CD4-positive, CD25-positive, alpha-beta regulatory T cell (primary cell): Measurements from ENCODE around the gene KRT74. TPM values are rescaled to one million over a fixed set of nuclear protein-coding genes. Genes with fewer than 3 reads are reported as not detected.
A peak's percentile ranks its signal among the peaks of the same experiment; 100 is the strongest.

Experiments used
- ATAC-seq, 2 donors: fragments of 150-1000 bp; cut with Tn5 transposase; one replicate each; pipeline ENCODE4 v1.10.0; 2021; ENCODE audit warnings: low read depth in 2 of 2, moderate number of reproducible peaks in 2 of 2, moderate library complexity in 1 of 2
- DNase-seq, 3 donors: peaks; one replicate each; pipeline versions ENCODE4 v3.0.0 to v3.0.0-alpha.2; 2012 to 2022; ENCODE audit warnings: mixed read lengths in 1 of 3
- H3K27ac ChIP-seq: one replicate; pipeline ENCODE4 v1.7.0; 2013; ENCODE audit warnings: mild to moderate bottlenecking, low read length; ENCODE audit not compliant: insufficient read depth, poor library complexity, severe bottlenecking
- H3K27me3 ChIP-seq: one replicate; pipeline ENCODE4 v1.7.0; 2013; ENCODE audit warnings: low read length; ENCODE audit not compliant: control insufficient read depth, insufficient read depth
- H3K36me3 ChIP-seq: one replicate; pipeline ENCODE4 v1.7.0; 2013; ENCODE audit warnings: mild to moderate bottlenecking, low read length, moderate library complexity; ENCODE audit not compliant: control insufficient read depth, insufficient read depth
- H3K4me1 ChIP-seq: 2 replicates; pipeline ENCODE4 v1.7.0; 2013; ENCODE audit warnings: mild to moderate bottlenecking, low read length; ENCODE audit not compliant: insufficient read depth, control insufficient read depth, poor library complexity, severe bottlenecking
- H3K4me3 ChIP-seq: one replicate; pipeline ENCODE4 v1.7.0; 2013; ENCODE audit warnings: low read depth, mild to moderate bottlenecking, low read length, moderate library complexity
- H3K9me3 ChIP-seq, 2 experiments: 1 replicate in 1 of 2; 2 replicates in 1 of 2; pipeline ENCODE4 v1.7.0; 2013; ENCODE audit warnings: low read length in 2 of 2, mild to moderate bottlenecking in 1 of 2, moderate library complexity in 1 of 2; ENCODE audit not compliant: control insufficient read depth in 2 of 2
- H3K27ac Mint-ChIP-seq, 3 donors: one replicate each; pipeline ENCODE4 v1.8.0; 2020 to 2022; ENCODE audit warnings: mild to moderate bottlenecking in 3 of 3, mixed read lengths in 3 of 3, moderate library complexity in 2 of 3
- H3K27me3 Mint-ChIP-seq: one replicate; pipeline ENCODE4 v1.8.0; 2022; ENCODE audit warnings: mild to moderate bottlenecking, mixed read lengths
- H3K36me3 Mint-ChIP-seq: one replicate; pipeline ENCODE4 v1.8.0; 2020; ENCODE audit warnings: mixed read lengths
- H3K4me1 Mint-ChIP-seq, 4 donors: one replicate each; pipeline ENCODE4 v1.8.0; 2020 to 2022; ENCODE audit warnings: mixed read lengths in 4 of 4, mild to moderate bottlenecking in 1 of 4
- H3K4me3 Mint-ChIP-seq, 4 donors: one replicate each; pipeline ENCODE4 v1.8.0; 2020 to 2022; ENCODE audit warnings: mild to moderate bottlenecking in 4 of 4, mixed read lengths in 4 of 4, moderate library complexity in 3 of 4
- H3K9me3 Mint-ChIP-seq, 7 donors: one replicate each; pipeline ENCODE4 v1.8.0; 2020 to 2022; ENCODE audit warnings: mixed read lengths in 7 of 7, mild to moderate bottlenecking in 3 of 7, moderate library complexity in 2 of 7
- polyA plus RNA-seq, 4 donors: library from polyadenylated mRNA; unstranded; fragments of 300-500 nt; fragmentation: Illumina TruSeq; gene quantifications; one replicate each; pipeline ENCODE4 v1.2.3, GENCODE V29; 2021
- total RNA-seq: library from RNA; stranded (reverse); gene quantifications from one replicate; pipeline ENCODE4 v1.2.3, GENCODE V29; 2022

Gene KRT74
- total and polyA plus RNA-seq, 5 donors from 2014 or later, result not detected

DNA sequence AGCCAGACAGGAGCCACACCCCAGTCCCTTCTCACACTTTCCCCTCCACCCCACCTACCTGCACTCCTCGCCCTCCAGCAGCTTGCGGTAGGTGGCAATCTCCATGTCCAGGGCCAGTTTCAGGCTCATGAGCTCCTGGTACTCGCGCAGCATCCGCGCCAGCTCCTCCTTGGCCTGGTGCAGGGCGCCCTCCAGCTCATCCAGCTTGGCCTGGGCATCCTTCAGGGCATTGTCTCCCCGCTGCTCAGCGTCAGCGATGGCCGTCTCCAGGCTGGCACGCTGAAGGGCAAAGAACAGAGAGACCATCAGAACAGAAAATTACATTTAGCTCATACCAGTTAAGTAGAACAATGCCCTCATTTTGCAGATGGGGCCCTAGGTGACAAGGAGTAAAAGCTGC, 5.5 kb downstream of the KRT74 start:
- no peak for DNase-seq
- peaks cover 7% of the 10 kb centered on the region for H3K27me3 ChIP-seq
- H3K9me3 ChIP-seq, result no peaks in the 10 kb centered on the region
- Mint-ChIP-seq H3K36me3 (no peaks in the 10 kb centered on the region), H3K27ac (peak overlapping the region in 1 of 3 donors; percentile 5), H3K27me3 (peaks cover 25% of the 10 kb centered on the region), H3K4me3 (no peak overlapping the region), H3K4me1 (no peaks in the 10 kb centered on the region), H3K9me3 (peaks cover 0 to 5% (median 0%) of the 10 kb centered on the region in 7 donors)
- no peak overlapping the region for H3K4me3 ChIP-seq
- H3K4me1 ChIP-seq, result no peaks in the 10 kb centered on the region
- no peak for ATAC-seq
- H3K27ac ChIP-seq, result no peak overlapping the region
- no peaks in the 10 kb centered on the region for H3K36me3 ChIP-seq

DNA sequence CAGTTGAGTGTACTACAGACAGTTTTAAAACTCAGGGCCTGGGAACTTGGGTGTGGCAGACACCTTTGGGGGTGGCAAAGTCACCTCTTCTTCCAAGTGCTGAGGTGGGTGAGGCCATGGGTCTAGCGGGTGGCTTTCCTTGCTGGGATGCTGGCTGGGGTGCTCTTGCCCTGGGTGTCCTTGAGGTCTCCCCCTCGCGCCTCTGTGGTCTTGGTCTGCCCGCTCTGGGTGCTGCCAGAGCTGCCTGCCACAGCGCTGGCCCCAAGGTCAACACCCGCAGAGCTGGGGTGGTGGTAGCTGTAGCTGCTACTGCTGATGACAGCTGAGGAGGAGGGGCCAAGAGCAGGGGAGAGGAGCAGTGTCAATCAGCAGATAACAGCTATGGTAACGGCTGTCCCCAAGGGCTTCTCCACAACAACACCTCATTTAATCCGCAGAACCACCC, 6.8 kb downstream of the KRT74 start:
- Histone ChIP-seq H3K27me3 (peaks cover 7% of the 10 kb centered on the region), H3K27ac (no peak overlapping the region), H3K4me3 (no peak overlapping the region), H3K4me1 (no peaks in the 10 kb centered on the region), H3K9me3 (no peaks in the 10 kb centered on the region), H3K36me3 (no peaks in the 10 kb centered on the region)
- no peaks in the 10 kb centered on the region for H3K4me1 Mint-ChIP-seq
- no peak for DNase-seq
- no peak overlapping the region for H3K4me3 Mint-ChIP-seq
- peaks cover 20% of the 10 kb centered on the region for H3K27me3 Mint-ChIP-seq
- H3K36me3 Mint-ChIP-seq, result no peaks in the 10 kb centered on the region
- ATAC-seq, result no peak
- H3K27ac Mint-ChIP-seq, result no peak overlapping the region
- H3K9me3 Mint-ChIP-seq, result peaks cover 0 to 5% (median 0%) of the 10 kb centered on the region in 7 donors

DNA sequence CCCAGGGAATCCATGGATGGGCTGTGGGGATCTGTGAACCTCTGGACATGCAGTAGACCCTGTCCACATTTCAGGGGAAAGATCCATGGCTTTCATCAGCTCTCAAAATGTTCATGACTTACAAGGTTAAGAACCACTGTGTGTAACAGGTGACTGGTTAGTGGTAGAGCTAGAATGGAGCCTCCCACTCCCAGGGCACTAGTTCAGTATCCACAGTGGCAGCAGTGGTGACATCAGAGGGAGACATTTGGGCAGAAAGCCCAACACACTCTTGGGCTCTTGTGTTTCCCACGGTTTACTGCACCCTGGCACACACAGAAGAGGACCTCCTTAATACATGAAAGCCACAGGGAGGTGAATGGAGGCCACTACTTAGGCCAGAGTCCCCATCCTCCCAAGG, 9.1 kb downstream of the KRT74 start:
- H3K4me1 Mint-ChIP-seq, result no peaks in the 10 kb centered on the region
- peaks cover 7% of the 10 kb centered on the region for H3K27me3 ChIP-seq
- H3K36me3 Mint-ChIP-seq, result no peaks in the 10 kb centered on the region
- H3K4me3 ChIP-seq, result no peak overlapping the region
- H3K4me1 ChIP-seq, result no peaks in the 10 kb centered on the region
- peaks cover 0 to 5% (median 0%) of the 10 kb centered on the region in 7 donors for H3K9me3 Mint-ChIP-seq
- DNase-seq, result no peak
- no peak for ATAC-seq
- no peak overlapping the region for H3K4me3 Mint-ChIP-seq
- no peak overlapping the region for H3K27ac ChIP-seq
- no peak overlapping the region for H3K27ac Mint-ChIP-seq
- peaks cover 28% of the 10 kb centered on the region for H3K27me3 Mint-ChIP-seq
- H3K9me3 ChIP-seq, result no peaks in the 10 kb centered on the region
- H3K36me3 ChIP-seq, result no peaks in the 10 kb centered on the region

DNA sequence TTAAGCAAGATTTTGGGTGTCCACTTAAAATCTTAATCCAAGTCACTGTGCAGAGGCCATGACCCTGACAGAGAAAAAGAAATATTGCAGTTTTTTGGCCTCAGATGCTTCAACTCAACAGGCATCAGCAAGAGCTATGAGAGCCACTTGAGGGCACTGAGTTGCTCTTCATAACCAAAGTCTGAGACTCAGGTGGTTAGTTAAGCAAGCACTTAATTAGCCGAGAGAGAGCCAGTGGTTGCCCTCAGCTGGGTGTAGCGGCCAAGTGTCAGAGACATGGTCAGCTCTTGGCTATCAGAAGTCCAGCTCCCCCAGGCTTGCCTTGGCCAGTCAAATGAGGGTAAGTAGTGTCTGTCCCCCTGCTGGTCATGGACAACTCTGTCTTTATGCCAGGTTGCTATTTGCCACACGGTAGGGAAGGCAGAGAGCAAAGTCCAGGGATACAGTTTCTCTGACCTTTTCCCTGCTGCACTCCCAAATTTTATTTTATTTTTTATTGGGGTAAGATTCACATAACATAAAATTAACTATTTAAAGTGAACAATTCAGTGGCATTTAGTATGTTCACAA, 11.7 kb downstream of the KRT74 start:
- H3K4me3 ChIP-seq, result no peak overlapping the region
- Mint-ChIP-seq H3K9me3 (peaks cover 0 to 5% (median 0%) of the 10 kb centered on the region in 7 donors), H3K4me1 (no peaks in the 10 kb centered on the region), H3K27ac (no peak overlapping the region), H3K4me3 (no peak overlapping the region), H3K27me3 (peaks cover 28% of the 10 kb centered on the region), H3K36me3 (no peaks in the 10 kb centered on the region)
- H3K36me3 ChIP-seq, result no peaks in the 10 kb centered on the region
- ATAC-seq, result no peak
- no peak overlapping the region for H3K27ac ChIP-seq
- no peaks in the 10 kb centered on the region for H3K4me1 ChIP-seq
- H3K27me3 ChIP-seq, result peaks cover 7% of the 10 kb centered on the region
- H3K9me3 ChIP-seq, result no peaks in the 10 kb centered on the region
- no peak for DNase-seq

DNA sequence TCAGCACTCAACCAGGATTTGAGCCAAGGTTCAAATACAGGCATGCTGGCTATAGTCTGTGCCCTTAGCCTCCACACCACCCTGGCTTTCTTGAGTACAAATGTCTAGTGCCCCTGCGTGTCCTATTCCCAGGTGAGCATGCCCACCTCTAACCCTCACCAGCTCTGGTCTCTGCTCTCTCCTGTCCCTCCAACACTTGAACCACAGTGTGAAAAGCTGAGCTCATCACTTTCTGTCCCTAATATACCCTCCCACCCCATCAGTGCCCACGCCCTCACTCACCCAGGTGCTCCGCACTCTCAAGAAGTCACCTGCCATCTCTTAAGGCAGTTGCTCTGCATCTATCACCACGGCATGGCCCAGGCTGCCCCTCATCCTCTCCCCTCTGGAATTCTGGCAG, 13.7 kb downstream of the KRT74 start:
- no peak for DNase-seq
- Mint-ChIP-seq H3K4me1 (no peaks in the 10 kb centered on the region), H3K36me3 (no peaks in the 10 kb centered on the region), H3K4me3 (no peak overlapping the region), H3K27me3 (peaks cover 22% of the 10 kb centered on the region), H3K9me3 (peaks cover 0 to 3% (median 0%) of the 10 kb centered on the region in 7 donors), H3K27ac (no peak overlapping the region)
- Histone ChIP-seq H3K27ac (no peak overlapping the region), H3K36me3 (no peaks in the 10 kb centered on the region), H3K4me1 (no peaks in the 10 kb centered on the region), H3K27me3 (no peaks in the 10 kb centered on the region), H3K9me3 (no peaks in the 10 kb centered on the region), H3K4me3 (no peak overlapping the region)
- no peak for ATAC-seq

DNA sequence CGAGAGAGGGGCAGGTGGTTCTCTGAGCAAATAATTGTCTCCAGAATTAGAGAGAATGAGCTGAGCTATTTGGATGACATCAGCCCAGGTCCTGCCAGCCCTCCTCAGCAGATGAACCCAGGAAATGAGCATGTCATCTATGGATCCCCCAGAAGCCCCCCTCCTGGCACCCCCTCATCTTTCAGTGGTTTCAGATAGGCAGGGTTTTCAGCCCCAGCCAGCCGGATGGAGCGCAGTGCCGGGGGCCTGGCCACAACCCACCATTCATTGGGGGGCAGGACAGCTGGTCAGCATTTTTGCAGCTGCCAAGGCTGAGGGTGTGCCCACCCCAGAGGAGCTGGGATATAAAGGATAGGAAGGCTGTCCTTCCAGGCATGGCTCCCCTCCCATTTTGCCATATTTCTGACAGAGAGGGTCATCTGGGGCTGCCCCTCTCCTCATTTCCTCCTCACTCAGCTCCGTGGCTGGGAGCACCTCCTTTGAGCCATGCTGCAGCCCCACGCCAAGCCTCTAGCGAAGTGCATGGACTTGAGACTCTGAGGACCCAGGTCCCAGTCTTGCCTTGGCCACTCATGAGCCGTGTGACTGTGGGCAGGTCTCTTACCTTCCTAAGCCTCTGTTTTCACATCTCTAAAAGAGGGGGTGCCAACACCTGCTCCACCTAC, 14.7 kb downstream of the KRT74 start:
- H3K27me3 Mint-ChIP-seq, result peaks cover 17% of the 10 kb centered on the region
- no peaks in the 10 kb centered on the region for H3K4me1 Mint-ChIP-seq
- DNase-seq (no peak), ATAC-seq (no peak)
- H3K27ac Mint-ChIP-seq, result no peak overlapping the region
- Histone ChIP-seq H3K9me3 (no peaks in the 10 kb centered on the region), H3K27ac (no peak overlapping the region), H3K36me3 (no peaks in the 10 kb centered on the region), H3K4me3 (no peak overlapping the region), H3K4me1 (no peaks in the 10 kb centered on the region), H3K27me3 (no peaks in the 10 kb centered on the region)
- no peaks in the 10 kb centered on the region for H3K36me3 Mint-ChIP-seq
- peaks cover 0 to under 1% (median 0%) of the 10 kb centered on the region in 7 donors for H3K9me3 Mint-ChIP-seq
- H3K4me3 Mint-ChIP-seq, result no peak overlapping the region

DNA sequence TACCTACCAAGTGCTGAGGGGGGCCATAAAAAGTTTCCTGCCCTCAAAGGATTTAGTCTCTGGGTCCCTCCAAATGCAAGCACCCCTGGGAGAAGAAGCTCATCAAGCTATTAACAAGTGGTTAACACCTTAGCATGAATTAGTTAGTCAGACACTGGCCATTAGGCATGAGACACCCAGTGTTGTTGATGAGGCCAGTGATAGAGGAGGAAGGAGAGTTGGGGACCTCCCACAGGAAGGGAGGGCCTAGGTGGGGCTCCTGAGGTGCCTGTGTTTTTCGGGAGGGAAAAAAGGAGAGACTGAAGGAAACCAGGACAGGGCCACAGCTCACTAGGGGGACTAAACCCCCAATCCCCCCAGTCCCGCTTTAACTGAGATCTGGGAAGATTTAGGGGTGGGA, 16.2 kb downstream of the KRT74 start:
- Mint-ChIP-seq H3K4me1 (no peaks in the 10 kb centered on the region), H3K27ac (no peak overlapping the region), H3K4me3 (no peak overlapping the region), H3K36me3 (no peaks in the 10 kb centered on the region), H3K9me3 (no peaks in the 10 kb centered on the region), H3K27me3 (peaks cover 7% of the 10 kb centered on the region)
- Histone ChIP-seq H3K4me1 (no peaks in the 10 kb centered on the region), H3K27ac (no peak overlapping the region), H3K36me3 (no peaks in the 10 kb centered on the region), H3K4me3 (no peak overlapping the region), H3K27me3 (no peaks in the 10 kb centered on the region), H3K9me3 (no peaks in the 10 kb centered on the region)
- DNase-seq (no peak), ATAC-seq (no peak)

DNA sequence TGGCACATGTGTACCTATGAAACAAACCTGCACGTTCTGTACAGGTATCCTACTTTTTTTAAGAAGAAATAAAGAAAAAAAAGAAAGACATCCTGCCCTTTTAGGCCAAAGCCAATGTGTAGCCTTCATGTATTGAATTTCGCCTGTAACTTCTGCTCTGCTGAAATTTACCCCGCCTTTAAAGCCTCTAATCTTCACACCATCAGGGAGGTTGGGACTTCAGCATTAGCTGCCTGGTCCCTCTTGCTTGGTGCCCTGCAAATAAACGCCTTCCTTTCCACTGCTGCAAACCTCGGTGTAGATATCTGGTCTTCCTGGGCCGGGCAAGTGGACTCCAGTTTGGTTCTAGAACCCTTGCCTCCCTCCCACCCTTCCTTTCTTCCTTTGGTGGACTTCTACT, 18.1 kb downstream of the KRT74 start:
- no peak overlapping the region for H3K4me3 ChIP-seq
- Mint-ChIP-seq H3K27ac (no peak overlapping the region), H3K9me3 (no peaks in the 10 kb centered on the region), H3K36me3 (no peaks in the 10 kb centered on the region), H3K4me1 (no peaks in the 10 kb centered on the region), H3K27me3 (peaks cover 5% of the 10 kb centered on the region), H3K4me3 (no peak overlapping the region)
- H3K27ac ChIP-seq, result no peak overlapping the region
- no peaks in the 10 kb centered on the region for H3K9me3 ChIP-seq
- no peaks in the 10 kb centered on the region for H3K36me3 ChIP-seq
- no peak for DNase-seq
- no peak for ATAC-seq
- H3K4me1 ChIP-seq, result no peaks in the 10 kb centered on the region
- H3K27me3 ChIP-seq, result no peaks in the 10 kb centered on the region
